HG02943 (cell line): Measurements from ENCODE around the gene APBA1.

Source experiments
- ATAC-seq: cut with Tn5 transposase; IDR thresholded peaks from one replicate; pipeline ENCODE4 v1.9.1; 2021; ENCODE audit warnings: mild to moderate bottlenecking, low read depth, moderate library complexity; ENCODE audit not compliant: unreplicated experiment

The APBA1 gene

GRCh38 chr9:69658987-69659675 lies 13.0 kb downstream of the APBA1 start:
- ATAC-seq, result no peak

DNA sequence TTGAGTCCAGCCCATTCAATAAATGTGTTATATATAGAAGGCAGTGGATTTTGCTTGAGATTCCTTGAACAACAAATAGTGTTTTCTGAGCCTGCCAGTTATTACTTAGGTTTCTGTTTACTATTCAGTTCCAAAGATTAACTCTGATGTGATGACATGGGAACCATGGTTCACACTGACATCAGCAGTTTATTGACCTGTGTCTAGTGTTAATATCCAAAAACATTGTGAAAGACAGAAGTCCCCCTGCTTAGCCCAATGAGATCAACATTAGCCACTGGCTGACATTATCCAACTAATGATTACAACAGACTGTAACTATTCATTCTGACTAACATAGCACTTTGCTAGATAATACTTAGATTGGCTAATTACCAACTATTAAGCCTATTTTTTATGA lies 14.9 kb downstream of the APBA1 start:
- ATAC-seq, result no peak

GRCh38 chr9:69655065-69655464 lies 17.1 kb downstream of the APBA1 start:
- no peak for ATAC-seq

DNA sequence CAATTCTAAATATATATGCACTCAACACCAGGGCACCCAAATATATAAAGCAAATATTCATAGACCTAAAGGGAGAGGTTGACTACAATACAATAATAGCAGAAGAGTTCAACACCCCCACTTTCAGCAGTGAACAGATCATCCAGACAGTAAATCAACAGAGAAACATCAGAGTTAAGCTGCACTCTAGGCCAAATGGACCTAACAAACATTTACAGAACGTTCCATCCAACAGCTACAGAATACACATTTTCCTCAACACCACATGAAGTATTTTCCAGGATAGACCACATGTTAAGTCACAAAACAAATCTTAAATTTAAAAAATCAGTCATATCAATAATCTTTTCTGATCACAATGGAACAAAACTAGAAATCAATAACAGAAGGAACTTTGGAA lies 18.9 kb downstream of the APBA1 start:
- no peak for ATAC-seq

- ATAC-seq, result no peak
These were observed 22.5 kb downstream of the APBA1 start for GRCh38 chr9:69649566-69650250.

DNA sequence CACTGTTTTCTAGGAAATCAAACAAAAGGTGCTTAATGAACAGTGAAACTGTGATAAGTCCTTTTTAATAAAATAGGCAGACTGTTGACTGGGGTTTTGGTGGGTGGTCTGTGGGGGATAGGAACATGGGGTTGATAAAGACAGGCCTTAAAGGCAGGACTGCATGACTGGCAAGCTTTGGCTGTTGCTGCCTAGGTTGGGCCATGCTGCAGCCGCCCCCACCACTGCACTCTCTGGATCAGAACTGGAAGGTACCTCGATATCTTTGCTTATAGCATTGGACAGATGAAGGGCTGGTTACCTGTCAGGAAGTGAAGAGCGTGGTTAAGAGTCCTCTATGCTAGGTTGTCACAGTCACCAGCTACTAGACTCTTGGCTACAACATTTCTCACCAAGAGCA lies 24.4 kb downstream of the APBA1 start:
- no peak for ATAC-seq

DNA sequence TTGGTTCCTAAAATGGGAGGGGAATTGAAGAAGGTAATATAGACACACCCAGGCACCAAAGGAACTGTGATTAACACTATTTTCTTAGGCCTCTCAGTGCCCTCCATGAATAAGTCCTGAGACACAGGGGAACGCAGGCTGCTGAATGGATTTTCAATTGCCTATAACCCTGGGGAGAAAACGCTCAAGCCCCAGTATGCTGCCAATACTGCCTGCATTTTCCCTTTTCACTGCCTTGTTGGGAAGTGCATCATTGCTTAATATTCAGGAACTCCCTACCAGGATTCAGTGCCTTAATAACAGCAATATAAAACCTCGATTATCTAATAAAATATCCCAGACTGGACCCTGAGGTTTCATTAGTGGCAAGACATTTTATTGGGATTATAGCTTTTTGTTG lies 25.4 kb downstream of the APBA1 start:
- no peak for ATAC-seq

GRCh38 chr9:69645488-69645887 lies 26.7 kb downstream of the APBA1 start:
- no peak for ATAC-seq

GRCh38 chr9:69643098-69643497 lies 29.1 kb downstream of the APBA1 start:
- ATAC-seq, result no peak

DNA sequence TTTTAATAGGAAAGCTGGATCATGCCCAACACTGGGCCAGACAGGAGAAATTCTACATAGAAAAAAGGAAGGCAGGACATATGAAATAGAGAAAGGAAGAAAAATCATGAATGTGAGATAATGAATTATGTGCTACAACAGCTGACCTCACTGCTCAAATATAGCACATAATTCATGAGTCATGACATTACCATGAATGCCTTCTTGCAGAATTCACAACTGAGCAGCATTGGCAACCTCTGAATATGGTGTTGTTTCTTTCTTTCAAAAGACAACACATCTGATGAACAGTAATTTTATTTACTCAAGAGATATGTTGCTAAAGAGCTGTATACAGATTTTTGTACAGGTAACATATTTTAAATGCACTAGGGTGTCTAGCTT lies 34.4 kb downstream of the APBA1 start:
- no peak for ATAC-seq

DNA sequence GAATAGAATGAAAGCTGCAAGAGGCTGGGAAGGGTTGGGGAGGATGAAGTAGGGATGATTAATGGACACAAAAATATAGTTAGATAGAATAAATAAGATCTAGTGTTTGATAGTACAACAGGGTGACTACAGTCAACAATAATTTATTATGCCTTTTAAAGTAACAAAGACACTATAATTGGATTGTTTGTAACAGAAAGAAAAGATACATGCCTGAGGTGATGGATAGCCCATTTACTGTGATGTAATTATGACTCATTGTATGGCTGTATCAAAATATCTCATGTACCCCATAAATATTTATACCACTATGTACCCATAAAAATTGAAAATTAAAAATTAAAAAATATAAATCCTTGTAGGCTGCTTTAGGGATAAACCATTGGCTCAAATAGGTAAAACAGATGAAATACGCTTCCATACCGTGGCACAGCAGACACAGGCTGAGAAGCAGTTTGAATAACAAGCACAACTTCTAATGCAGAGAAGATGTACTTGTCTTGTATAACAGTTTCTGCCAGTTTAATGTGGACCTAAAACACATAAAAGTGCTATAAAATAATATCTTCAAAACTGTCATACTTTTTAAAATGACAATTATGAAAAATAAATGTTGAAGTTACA lies 34.9 kb downstream of the APBA1 start:
- ATAC-seq, result no peak

DNA sequence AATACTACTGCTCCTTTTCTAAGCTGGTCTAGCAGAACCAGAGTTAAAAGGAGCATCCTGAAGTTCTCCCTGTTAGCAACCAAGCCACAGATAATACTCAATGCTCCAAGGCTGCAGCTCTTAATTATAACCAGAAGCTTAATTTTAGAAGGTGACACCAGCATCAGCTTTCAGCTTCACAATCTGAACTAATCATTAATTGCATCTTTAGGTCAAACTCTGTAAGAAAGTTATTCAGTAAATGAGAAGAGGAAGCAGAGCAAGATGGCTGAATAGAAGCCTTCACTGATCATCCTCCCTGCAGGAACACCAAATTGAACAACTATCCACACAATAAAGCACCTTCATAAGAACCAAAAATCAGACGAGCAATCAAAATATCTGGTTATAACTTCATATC lies 38.5 kb downstream of the APBA1 start:
- ATAC-seq, result peak; percentile 59

- ATAC-seq, result no peak
These were observed 39.4 kb downstream of the APBA1 start for GRCh38 chr9:69632768-69633167.

GRCh38 chr9:69627281-69627680 lies 44.9 kb downstream of the APBA1 start:
- ATAC-seq, result no peak

- no peak for ATAC-seq
These were observed 48.9 kb downstream of the APBA1 start for GRCh38 chr9:69623276-69623675.

DNA sequence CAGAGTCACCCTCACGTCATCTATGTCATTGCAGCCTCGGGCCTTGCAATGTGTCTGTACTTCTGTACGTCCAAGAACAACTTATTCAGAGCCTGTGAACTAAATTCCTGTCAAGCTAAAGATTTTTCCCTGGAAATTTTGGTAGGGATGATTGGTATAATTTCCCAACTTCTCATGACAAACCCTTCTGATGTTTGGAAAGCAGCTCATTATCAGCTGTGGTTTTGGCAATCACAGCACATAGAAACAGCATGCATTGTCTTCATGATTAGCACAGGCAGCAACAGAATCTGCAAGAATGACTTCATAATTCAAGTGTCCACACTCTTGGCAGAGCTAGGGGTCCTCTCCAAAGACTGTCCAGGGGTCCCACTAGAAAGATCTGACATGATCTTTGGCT lies 49.5 kb downstream of the APBA1 start:
- no peak for ATAC-seq

GRCh38 chr9:69621730-69622460 lies 50.3 kb downstream of the APBA1 start:
- ATAC-seq, result no peak

GRCh38 chr9:69620731-69621130 lies 51.4 kb downstream of the APBA1 start:
- ATAC-seq, result no peak

DNA sequence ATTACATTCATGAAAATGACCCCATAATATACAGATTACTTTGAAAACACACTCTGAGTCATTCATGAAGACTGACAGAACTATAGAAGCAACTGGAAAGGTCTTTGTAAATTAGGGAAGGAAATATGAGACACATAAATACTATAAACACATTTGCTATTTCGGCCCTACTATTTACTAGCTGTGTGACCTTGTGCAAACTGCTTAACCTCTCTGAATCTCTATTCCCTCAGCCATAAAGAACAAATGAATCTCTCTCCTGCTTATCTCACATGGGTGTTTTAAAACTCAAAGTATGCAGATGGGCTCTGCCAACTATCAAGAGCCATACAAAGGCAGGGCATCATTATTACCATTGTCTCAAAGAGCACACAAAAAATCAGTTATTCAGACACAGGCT lies 52.9 kb downstream of the APBA1 start:
- no peak for ATAC-seq

DNA sequence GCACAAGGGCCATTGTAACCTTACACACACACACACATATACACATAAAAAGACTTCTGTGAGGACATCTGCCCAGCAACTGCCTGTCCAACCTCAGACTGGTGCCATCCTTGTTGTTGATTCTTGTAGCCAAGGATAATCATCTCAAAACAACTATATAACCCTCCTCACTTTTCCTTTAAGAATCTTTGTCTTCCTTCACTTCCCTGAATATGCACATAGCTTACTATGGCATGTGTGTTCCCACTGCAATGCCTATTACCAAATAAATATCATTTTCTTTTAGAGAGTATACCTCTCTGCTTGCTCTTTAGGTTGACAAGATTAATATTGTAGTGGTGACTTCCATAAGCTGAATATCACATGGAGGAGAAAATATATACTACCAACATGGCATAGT lies 55.2 kb downstream of the APBA1 start:
- no peak for ATAC-seq

DNA sequence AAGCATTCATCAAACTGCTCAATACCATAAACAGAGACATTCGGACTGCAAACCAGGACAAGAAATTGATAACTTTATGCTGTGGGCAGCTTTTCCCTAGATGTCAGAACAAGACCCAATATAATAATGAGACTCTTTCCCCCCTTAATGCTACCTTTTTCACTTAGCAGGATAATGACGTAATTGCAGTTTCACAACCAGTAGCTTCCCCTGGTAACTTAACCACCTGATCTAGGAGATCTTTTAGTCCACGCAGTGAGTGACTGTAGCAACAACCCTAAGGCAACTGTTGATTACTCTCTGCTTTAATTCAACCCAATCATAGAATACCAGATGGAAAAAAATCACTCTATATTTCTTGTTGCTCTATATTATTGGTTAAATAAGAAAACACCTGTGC lies 56.3 kb downstream of the APBA1 start:
- no peak for ATAC-seq
